ENCODE data around the gene LRRC45.

Gene LRRC45

DNA sequence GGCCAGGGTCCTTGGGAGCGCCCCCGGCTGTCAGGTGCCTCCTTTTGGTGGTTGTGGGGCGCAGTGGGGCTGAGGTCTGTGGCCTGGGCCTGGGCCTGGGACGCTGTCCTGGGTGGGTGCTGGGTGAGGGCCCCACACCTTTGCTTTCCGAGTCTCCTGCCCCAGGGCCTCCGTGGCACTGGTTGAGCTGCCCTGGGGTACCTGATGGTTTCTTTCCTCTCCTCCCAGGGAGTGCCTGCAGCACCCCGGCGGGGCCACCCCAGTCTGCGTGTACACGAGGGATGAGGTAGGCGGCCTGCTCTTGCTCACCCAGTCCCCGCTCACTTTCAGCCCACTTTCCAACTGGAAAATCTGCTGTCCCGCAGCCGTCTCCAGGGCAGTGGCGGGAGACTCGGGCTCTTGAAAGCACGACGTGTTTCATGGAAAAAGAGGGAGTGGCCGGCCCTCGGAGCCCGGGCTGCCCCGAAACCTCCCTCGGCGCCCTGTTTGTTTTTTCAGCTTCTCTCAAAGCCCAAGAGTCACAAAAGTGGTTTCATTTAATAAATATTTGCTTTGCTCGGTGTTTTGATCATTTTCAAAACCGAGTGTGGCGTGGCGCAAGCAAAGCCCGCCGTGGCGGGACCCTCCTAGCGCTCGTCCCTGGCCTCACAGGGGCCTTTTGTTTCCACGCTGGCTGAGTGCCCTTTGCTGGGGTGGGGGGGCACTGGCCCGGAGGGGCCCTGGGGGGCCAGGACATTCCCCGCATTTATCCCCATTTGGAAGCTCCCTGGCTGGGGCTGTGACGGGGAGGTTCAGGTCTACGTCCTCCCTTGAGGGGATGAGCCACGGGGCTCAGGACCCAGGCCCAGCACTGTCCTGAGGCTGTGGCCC lies 28.3 kb upstream of the LRRC45 start:
- TF ChIP-seq POLR2AphosphoS5 (IDR thresholded peaks at IDR 0.05; ENCODE audit: low read depth, low read length) (no peak), TAF1 (IDR thresholded peaks at IDR 0.05; ENCODE audit: borderline replicate concordance, insufficient read depth, low read length) (no peak), FOXP2 (optimal IDR thresholded peaks at IDR 0.05; ENCODE audit: borderline replicate concordance, extremely low read depth, extremely low read length, insufficient read depth) (no peak), SIN3A (IDR thresholded peaks at IDR 0.05; ENCODE audit: borderline replicate concordance, insufficient read depth, low read length) (no peak)
- TF ChIP-seq, protein P1, sequence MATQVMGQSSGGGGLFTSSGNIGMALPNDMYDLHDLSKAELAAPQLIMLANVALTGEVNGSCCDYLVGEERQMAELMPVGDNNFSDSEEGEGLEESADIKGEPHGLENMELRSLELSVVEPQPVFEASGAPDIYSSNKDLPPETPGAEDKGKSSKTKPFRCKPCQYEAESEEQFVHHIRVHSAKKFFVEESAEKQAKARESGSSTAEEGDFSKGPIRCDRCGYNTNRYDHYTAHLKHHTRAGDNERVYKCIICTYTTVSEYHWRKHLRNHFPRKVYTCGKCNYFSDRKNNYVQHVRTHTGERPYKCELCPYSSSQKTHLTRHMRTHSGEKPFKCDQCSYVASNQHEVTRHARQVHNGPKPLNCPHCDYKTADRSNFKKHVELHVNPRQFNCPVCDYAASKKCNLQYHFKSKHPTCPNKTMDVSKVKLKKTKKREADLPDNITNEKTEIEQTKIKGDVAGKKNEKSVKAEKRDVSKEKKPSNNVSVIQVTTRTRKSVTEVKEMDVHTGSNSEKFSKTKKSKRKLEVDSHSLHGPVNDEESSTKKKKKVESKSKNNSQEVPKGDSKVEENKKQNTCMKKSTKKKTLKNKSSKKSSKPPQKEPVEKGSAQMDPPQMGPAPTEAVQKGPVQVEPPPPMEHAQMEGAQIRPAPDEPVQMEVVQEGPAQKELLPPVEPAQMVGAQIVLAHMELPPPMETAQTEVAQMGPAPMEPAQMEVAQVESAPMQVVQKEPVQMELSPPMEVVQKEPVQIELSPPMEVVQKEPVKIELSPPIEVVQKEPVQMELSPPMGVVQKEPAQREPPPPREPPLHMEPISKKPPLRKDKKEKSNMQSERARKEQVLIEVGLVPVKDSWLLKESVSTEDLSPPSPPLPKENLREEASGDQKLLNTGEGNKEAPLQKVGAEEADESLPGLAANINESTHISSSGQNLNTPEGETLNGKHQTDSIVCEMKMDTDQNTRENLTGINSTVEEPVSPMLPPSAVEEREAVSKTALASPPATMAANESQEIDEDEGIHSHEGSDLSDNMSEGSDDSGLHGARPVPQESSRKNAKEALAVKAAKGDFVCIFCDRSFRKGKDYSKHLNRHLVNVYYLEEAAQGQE (IDR thresholded peaks at IDR 0.05; ENCODE audit: insufficient read depth in 1 of 2, low read depth in 2 of 2, low read length in 2 of 2): no peak

DNA sequence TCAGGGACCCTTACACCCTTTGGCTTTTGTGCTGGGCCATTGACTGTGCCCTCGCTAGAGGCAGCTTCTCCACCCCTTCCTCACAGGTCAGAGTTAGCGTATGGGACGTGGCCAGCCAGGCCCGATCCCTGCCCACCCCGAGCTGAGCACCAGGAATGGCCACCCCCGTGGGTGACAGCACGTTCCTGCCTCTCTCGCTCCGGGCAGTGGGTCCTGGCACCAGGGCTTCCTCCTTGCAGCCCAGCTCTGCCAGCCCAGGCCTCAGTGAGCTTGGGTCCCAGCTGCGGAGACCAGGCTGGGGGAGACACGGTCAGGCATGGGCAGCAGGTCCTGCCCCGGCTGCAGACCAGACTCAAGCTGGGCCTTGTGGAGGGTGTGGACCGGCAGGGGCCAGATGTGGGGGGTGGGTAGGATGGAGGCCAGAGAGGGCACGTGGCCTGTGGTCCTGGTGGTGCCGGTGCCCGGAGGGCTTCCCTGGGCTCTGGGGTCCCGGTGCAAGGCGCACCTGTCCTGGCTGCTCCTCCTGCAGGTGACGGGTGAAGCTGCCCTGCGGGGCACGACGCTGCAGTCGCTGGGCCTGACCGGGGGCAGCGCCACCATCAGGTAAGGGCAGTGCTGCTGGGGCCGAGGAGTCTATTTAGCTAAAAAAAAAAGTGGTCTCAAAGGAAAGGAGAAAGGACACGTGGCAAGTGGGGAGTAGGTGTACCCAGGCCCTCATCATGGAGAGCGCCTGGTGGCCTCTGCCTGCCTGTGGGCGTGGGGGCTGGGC lies 27.5 kb upstream of the LRRC45 start:
- TF ChIP-seq, protein P1 (IDR thresholded peaks at IDR 0.05; ENCODE audit: insufficient read depth in 1 of 2, low read depth in 2 of 2, low read length in 2 of 2): no peak
- no peak for TF ChIP-seq FOXP2 (optimal IDR thresholded peaks at IDR 0.05; ENCODE audit: borderline replicate concordance, extremely low read depth, extremely low read length, insufficient read depth)
- no peak for TF ChIP-seq SIN3A (IDR thresholded peaks at IDR 0.05; ENCODE audit: borderline replicate concordance, insufficient read depth, low read length)
- no peak for TF ChIP-seq POLR2AphosphoS5 (IDR thresholded peaks at IDR 0.05; ENCODE audit: low read depth, low read length)
- no peak for TF ChIP-seq TAF1 (IDR thresholded peaks at IDR 0.05; ENCODE audit: borderline replicate concordance, insufficient read depth, low read length)

DNA sequence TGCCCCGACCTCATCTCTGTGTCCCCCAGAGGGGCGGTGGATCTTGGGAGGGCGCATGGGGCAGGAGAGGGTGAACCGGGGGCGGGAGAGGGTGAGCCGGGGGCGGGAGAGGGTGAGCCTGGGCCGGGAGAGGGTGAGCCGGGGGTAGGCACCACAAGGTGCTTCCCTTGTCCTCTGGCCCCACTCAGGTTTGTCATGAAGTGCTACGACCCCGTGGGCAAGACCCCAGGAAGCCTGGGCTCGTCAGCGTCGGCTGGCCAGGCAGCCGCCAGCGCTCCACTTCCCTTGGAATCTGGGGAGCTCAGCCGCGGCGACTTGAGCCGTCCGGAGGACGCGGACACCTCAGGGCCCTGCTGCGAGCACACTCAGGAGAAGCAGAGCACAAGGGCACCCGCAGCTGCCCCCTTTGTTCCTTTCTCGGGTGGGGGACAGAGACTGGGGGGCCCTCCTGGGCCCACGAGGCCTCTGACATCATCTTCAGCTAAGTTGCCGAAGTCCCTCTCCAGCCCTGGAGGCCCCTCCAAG lies 26.8 kb upstream of the LRRC45 start:
- no peak for TF ChIP-seq SIN3A (IDR thresholded peaks at IDR 0.05; ENCODE audit: borderline replicate concordance, insufficient read depth, low read length)
- no peak for TF ChIP-seq POLR2AphosphoS5 (IDR thresholded peaks at IDR 0.05; ENCODE audit: low read depth, low read length)
- no peak for TF ChIP-seq FOXP2 (optimal IDR thresholded peaks at IDR 0.05; ENCODE audit: borderline replicate concordance, extremely low read depth, extremely low read length, insufficient read depth)
- no peak for TF ChIP-seq TAF1 (IDR thresholded peaks at IDR 0.05; ENCODE audit: borderline replicate concordance, insufficient read depth, low read length)
- TF ChIP-seq, protein P1 (IDR thresholded peaks at IDR 0.05; ENCODE audit: insufficient read depth in 1 of 2, low read depth in 2 of 2, low read length in 2 of 2): no peak

DNA sequence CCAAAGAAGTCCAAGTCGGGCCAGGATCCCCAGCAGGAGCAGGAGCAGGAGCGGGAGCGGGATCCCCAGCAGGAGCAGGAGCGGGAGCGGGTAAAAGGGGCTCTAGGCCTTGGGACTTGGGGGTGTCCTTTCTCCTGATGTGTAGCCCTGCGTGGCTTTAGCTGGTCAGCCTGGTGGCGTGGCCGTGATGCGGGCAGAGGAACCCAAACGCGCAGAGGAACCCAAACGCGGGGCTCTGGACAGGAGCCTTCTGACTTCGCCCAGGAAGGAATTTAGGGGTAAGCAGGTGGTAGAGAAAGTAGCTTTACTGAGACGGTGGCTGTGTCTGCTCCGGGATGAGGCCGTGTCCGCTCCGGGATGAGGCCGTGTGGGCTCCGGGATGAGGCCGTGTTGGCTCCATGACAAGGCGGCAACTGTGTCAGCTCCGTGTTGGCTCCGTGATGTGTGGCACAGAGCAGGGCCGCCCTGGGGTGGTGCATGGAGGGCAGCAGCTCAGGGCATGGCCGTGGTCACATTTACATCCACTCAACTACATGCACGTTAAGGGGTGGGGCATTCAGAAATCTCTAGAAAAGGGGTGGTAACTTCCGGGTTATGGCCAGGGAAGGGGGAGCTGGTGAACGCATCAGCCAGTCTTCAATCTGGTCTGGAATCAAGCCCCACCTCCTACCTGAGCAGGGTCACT lies 26.2 kb upstream of the LRRC45 start:
- TF ChIP-seq, protein P1 (IDR thresholded peaks at IDR 0.05; ENCODE audit: insufficient read depth in 1 of 2, low read depth in 2 of 2, low read length in 2 of 2): no peak
- TF ChIP-seq TAF1 (IDR thresholded peaks at IDR 0.05; ENCODE audit: borderline replicate concordance, insufficient read depth, low read length) (no peak), POLR2AphosphoS5 (IDR thresholded peaks at IDR 0.05; ENCODE audit: low read depth, low read length) (no peak), FOXP2 (optimal IDR thresholded peaks at IDR 0.05; ENCODE audit: borderline replicate concordance, extremely low read depth, extremely low read length, insufficient read depth) (no peak), SIN3A (IDR thresholded peaks at IDR 0.05; ENCODE audit: borderline replicate concordance, insufficient read depth, low read length) (no peak)
